Neural cell (in vitro differentiated cells): Measurements from ENCODE around the gene DCAF6. TPM values are rescaled to one million over a fixed set of nuclear protein-coding genes. Genes with fewer than 3 reads are reported as not detected.

Experiments used
- H2AFZ ChIP-seq: fragments of 200-600, 300-800 bp; sonication (generic), shearing (Covaris generic); 2 replicates; pipeline ENCODE4 v1.6.0; 2014; ENCODE audit warnings: low read depth, mild to moderate bottlenecking, antibody characterized with exemption, low read length, moderate library complexity
- H3F3A ChIP-seq: fragments of 200-600 bp; shearing (Covaris generic); 2 replicates; pipeline ENCODE4 v1.6.1; 2016; ENCODE audit warnings: mild to moderate bottlenecking, moderate library complexity, mixed read lengths, antibody characterized with exemption, low read length; ENCODE audit not compliant: insufficient read depth, poor library complexity, severe bottlenecking
- H3K27ac ChIP-seq: fragments of 200-600, 300-800 bp; sonication (generic), shearing (Covaris generic); 2 replicates; pipeline ENCODE4 v1.5.1; 2014; ENCODE audit warnings: mild to moderate bottlenecking, low read length, moderate library complexity
- H3K27me3 ChIP-seq: fragments of 300-800, 200-600 bp; sonication (generic), shearing (Covaris generic); 2 replicates; pipeline ENCODE4 v1.6.0; 2014; ENCODE audit warnings: mild to moderate bottlenecking, low read depth, low read length, moderate library complexity; ENCODE audit not compliant: insufficient read depth
- H3K36me3 ChIP-seq: fragments of 300-800, 200-600 bp; sonication (generic), shearing (Covaris generic); 2 replicates; pipeline ENCODE4 v1.5.1; 2014; ENCODE audit warnings: mild to moderate bottlenecking, antibody characterized with exemption, low read length, moderate library complexity; ENCODE audit not compliant: insufficient read depth
- H3K4me2 ChIP-seq: fragments of 300-800, 200-600 bp; sonication (generic), shearing (Covaris generic); 2 replicates; pipeline ENCODE4 v1.6.0; 2014; ENCODE audit warnings: mild to moderate bottlenecking, low read length
- H3K4me3 ChIP-seq: fragments of 300-800, 200-600 bp; sonication (generic), shearing (Covaris generic); 2 replicates; pipeline ENCODE4 v1.5.1; 2014; ENCODE audit warnings: mild to moderate bottlenecking, low read length, moderate library complexity
- H3K79me2 ChIP-seq: fragments of 200-600 bp; shearing (Covaris generic); replicated peaks from 2 replicates; pipeline ENCODE4 v1.6.0; 2014; ENCODE audit warnings: mild to moderate bottlenecking, low read length, moderate library complexity; ENCODE audit not compliant: insufficient read depth
- H3K9ac ChIP-seq: fragments of 300-800, 200-600 bp; sonication (generic), shearing (Covaris generic); 2 replicates; pipeline ENCODE4 v1.6.1; 2016; ENCODE audit warnings: mild to moderate bottlenecking, low read length, mixed read lengths
- H3K9me2 ChIP-seq: fragments of 200-600 bp; shearing (Covaris generic); 2 replicates; pipeline ENCODE4 v1.6.1; 2016; ENCODE audit warnings: mild to moderate bottlenecking, low read length, mixed read lengths; ENCODE audit not compliant: insufficient read depth
- H3K9me3 ChIP-seq: fragments of 200-600, 300-800 bp; sonication (generic), shearing (Covaris generic); 2 replicates; pipeline ENCODE4 v1.6.1; 2016; ENCODE audit warnings: mild to moderate bottlenecking, mixed run types, low read length, moderate library complexity, mixed read lengths
- H4K20me1 ChIP-seq: fragments of 200-600 bp; shearing (Covaris generic); 2 replicates; pipeline ENCODE4 v1.6.1; 2016; ENCODE audit warnings: mild to moderate bottlenecking, mixed run types; ENCODE audit not compliant: insufficient read depth
- CTCF ChIP-seq: fragments of 450-650 bp; IDR thresholded peaks from 2 replicates; pipeline ENCODE4 v1.5.1; 2014; ENCODE audit warnings: antibody characterized with exemption, mild to moderate bottlenecking, moderate library complexity; ENCODE audit not compliant: poor library complexity, severe bottlenecking
- EP300 ChIP-seq: fragments of 450-650 bp; conservative IDR thresholded peaks from 2 replicates; pipeline ENCODE4 v1.6.1; 2014; ENCODE audit warnings: antibody characterized with exemption, mild to moderate bottlenecking, moderate library complexity; ENCODE audit not compliant: poor library complexity, severe bottlenecking
- EZH2 ChIP-seq: fragments of 200-600, 300-800 bp; shearing (Covaris generic), sonication (generic); IDR thresholded peaks from 2 replicates; pipeline ENCODE4 v1.6.1; 2014; ENCODE audit warnings: antibody characterized with exemption, low read length, borderline replicate concordance, mild to moderate bottlenecking; ENCODE audit not compliant: insufficient read depth, poor library complexity, severe bottlenecking
- MXI1 ChIP-seq: fragments of 450-650 bp; conservative IDR thresholded peaks from 2 replicates; pipeline ENCODE4 v1.6.1; 2014; ENCODE audit warnings: antibody characterized with exemption, mild to moderate bottlenecking; ENCODE audit not compliant: poor library complexity, severe bottlenecking
- POLR2AphosphoS5 ChIP-seq: IDR thresholded peaks from 2 replicates; pipeline ENCODE4 v1.6.1; 2012
- RAD21 ChIP-seq: fragments of 450-650 bp; conservative IDR thresholded peaks from 2 replicates; pipeline ENCODE4 v1.6.1; 2014; ENCODE audit warnings: antibody characterized with exemption, mild to moderate bottlenecking, moderate library complexity
- REST ChIP-seq: IDR thresholded peaks from 2 replicates; pipeline ENCODE4 v1.6.1; 2012; ENCODE audit warnings: borderline replicate concordance
- SMC3 ChIP-seq: fragments of 450-650 bp; conservative IDR thresholded peaks from 2 replicates; pipeline ENCODE4 v1.6.1; 2014; ENCODE audit warnings: antibody characterized with exemption, mild to moderate bottlenecking, moderate library complexity; ENCODE audit not compliant: poor library complexity
- TAF1 ChIP-seq: IDR thresholded peaks from 2 replicates; pipeline ENCODE4 v1.6.1; 2012; ENCODE audit warnings: low read depth
- polyA plus RNA-seq: library from polyadenylated mRNA; depleted of rRNA; stranded (reverse); fragments of >200 nt; gene quantifications from 2 replicates; pipeline ENCODE4 v1.2.3, GENCODE V29; 2014

The DCAF6 gene
- polyA plus RNA-seq, 1 donor from 2014 or later, result 44.8 TPM

- no peaks in the 10 kb centered on the region for H3K27me3 ChIP-seq
- H3K4me3 ChIP-seq, result no peak overlapping the region
- no peaks in the 10 kb centered on the region for H3F3A ChIP-seq
- H3K79me2 ChIP-seq, result no peaks in the 10 kb centered on the region
- H4K20me1 ChIP-seq, result no peaks in the 10 kb centered on the region
- no peaks in the 10 kb centered on the region for H3K9me3 ChIP-seq
- H3K36me3 ChIP-seq, result no peaks in the 10 kb centered on the region
- TF ChIP-seq MXI1, result no peak
- no peak for TF ChIP-seq EP300
- no peak for TF ChIP-seq POLR2AphosphoS5
- no peak for TF ChIP-seq SMC3
- TF ChIP-seq RAD21, result no peak
- TF ChIP-seq REST, result no peak
- no peak for TF ChIP-seq TAF1
- H3K9ac ChIP-seq, result no peak overlapping the region
- peaks cover 3% of the 10 kb centered on the region for H3K9me2 ChIP-seq
- H3K4me2 ChIP-seq, result no peak overlapping the region
- no peak overlapping the region for H3K27ac ChIP-seq
- H2AFZ ChIP-seq, result no peak overlapping the region
These were observed 132.9 kb downstream of the DCAF6 start for GRCh38 chr1:168069384-168069783.

GRCh38 chr1:168079761-168080160, 143.3 kb downstream of the DCAF6 start:
- Histone ChIP-seq H3K4me3 (no peak overlapping the region), H3F3A (no peaks in the 10 kb centered on the region), H2AFZ (no peak overlapping the region), H3K36me3 (no peaks in the 10 kb centered on the region), H3K9ac (no peak overlapping the region), H3K79me2 (no peaks in the 10 kb centered on the region), H3K9me2 (no peaks in the 10 kb centered on the region), H3K27ac (no peak overlapping the region), H3K4me2 (no peak overlapping the region), H3K9me3 (no peaks in the 10 kb centered on the region), H4K20me1 (no peaks in the 10 kb centered on the region), H3K27me3 (no peaks in the 10 kb centered on the region)
- TF ChIP-seq SMC3 (no peak), REST (no peak), EZH2 (no peak), TAF1 (no peak), MXI1 (no peak), POLR2AphosphoS5 (no peak), CTCF (no peak), RAD21 (no peak), EP300 (no peak)
